Measurements from ENCODE around the gene LCN12. TPM values are rescaled to one million over a fixed set of nuclear protein-coding genes. Genes with fewer than 3 reads are reported as not detected.

LCN12 gene
- total RNA-seq, 1 experiment from 2014 or later, result 0.55 TPM

GRCh38 chr9:136981588-136982231 is 29.6 kb downstream of the LCN12 start:
- Histone ChIP-seq H3K4me3 (ENCODE audit: low read length) (no peak overlapping the region), H4K20me1 (ENCODE audit: low read length) (no peaks in the 10 kb centered on the region)

GRCh38 chr9:136982232-136983051 is 30.4 kb downstream of the LCN12 start, which contains the start of gene LCNL1:
Gene LCNL1, plus strand, starts transcription at chr9:136982993. Its CDS starts 594 bp downstream, at chr9:136983587.
- Histone ChIP-seq H3K36me3 (ENCODE audit: low read depth, low read length) (no peaks in the 10 kb centered on the region), H3K9ac (ENCODE audit: low read length) (no peak within 1 kb of the TSS), H3K9me2 (replicated peaks; ENCODE audit: low read length) (no peaks in the 10 kb centered on the region), H3K27ac (ENCODE audit: low read length) (no peak within 1 kb of the TSS), H3K4me1 (ENCODE audit: insufficient read depth, low read length) (no peaks in the 10 kb centered on the region), H3K27me3 (ENCODE audit: low read length) (no peaks in the 10 kb centered on the region), H2AFZ (ENCODE audit: low read length) (no peak within 1 kb of the TSS), H3K4me2 (ENCODE audit: low read length) (no peak within 1 kb of the TSS), H3F3A (ENCODE audit: low read length, unreplicated experiment) (no peaks in the 10 kb centered on the region), H3K79me2 (ENCODE audit: low read length) (no peaks in the 10 kb centered on the region), H3K4me3 (ENCODE audit: low read length) (no peak within 1 kb of the TSS), H3K9me3 (ENCODE audit: low read length) (no peaks in the 10 kb centered on the region), H4K20me1 (ENCODE audit: low read length) (no peaks in the 10 kb centered on the region)
- no peak for TF ChIP-seq EZH2 (IDR thresholded peaks at IDR 0.05; ENCODE audit: low read length, unreplicated experiment)
- no peak for TF ChIP-seq EZH2phosphoT487 (IDR thresholded peaks at IDR 0.05; ENCODE audit: borderline replicate concordance, low read length)
- TF ChIP-seq, protein P1, sequence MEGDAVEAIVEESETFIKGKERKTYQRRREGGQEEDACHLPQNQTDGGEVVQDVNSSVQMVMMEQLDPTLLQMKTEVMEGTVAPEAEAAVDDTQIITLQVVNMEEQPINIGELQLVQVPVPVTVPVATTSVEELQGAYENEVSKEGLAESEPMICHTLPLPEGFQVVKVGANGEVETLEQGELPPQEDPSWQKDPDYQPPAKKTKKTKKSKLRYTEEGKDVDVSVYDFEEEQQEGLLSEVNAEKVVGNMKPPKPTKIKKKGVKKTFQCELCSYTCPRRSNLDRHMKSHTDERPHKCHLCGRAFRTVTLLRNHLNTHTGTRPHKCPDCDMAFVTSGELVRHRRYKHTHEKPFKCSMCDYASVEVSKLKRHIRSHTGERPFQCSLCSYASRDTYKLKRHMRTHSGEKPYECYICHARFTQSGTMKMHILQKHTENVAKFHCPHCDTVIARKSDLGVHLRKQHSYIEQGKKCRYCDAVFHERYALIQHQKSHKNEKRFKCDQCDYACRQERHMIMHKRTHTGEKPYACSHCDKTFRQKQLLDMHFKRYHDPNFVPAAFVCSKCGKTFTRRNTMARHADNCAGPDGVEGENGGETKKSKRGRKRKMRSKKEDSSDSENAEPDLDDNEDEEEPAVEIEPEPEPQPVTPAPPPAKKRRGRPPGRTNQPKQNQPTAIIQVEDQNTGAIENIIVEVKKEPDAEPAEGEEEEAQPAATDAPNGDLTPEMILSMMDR (conservative IDR thresholded peaks at IDR 0.05; ENCODE audit: low read depth, low read length), result no peak
- BruUV-seq (replicated peaks), result no TSS peak
- ChIA-PET CTCF (no interaction called here), POLR2A (ENCODE audit: unreplicated experiment) (no interaction called here)
- ATAC-seq (no peak), DNase-seq (no peak)
- intact Hi-C loops (cut with micrococcal nuclease), result no loop called here

More at GRCh38 chr9:136981588-136982231, 29.6 kb downstream of the LCN12 start:
- H3K27ac ChIP-seq (ENCODE audit: low read length), result no peak overlapping the region
- intact Hi-C loops (cut with micrococcal nuclease), result no loop called here
- H3K4me2 ChIP-seq (ENCODE audit: low read length), result no peak overlapping the region
- no peak overlapping the region for H3K9ac ChIP-seq (ENCODE audit: low read length)
- ChIA-PET CTCF (no interaction called here), POLR2A (ENCODE audit: unreplicated experiment) (no interaction called here)
- H3K36me3 ChIP-seq (ENCODE audit: low read depth, low read length), result no peaks in the 10 kb centered on the region
- ATAC-seq, result no peak
- no peaks in the 10 kb centered on the region for H3K4me1 ChIP-seq (ENCODE audit: insufficient read depth, low read length)
- no peaks in the 10 kb centered on the region for H3K9me3 ChIP-seq (ENCODE audit: low read length)
- BruUV-seq (replicated peaks), result no TSS peak
- no peaks in the 10 kb centered on the region for H3F3A ChIP-seq (ENCODE audit: low read length, unreplicated experiment)
- H3K27me3 ChIP-seq (ENCODE audit: low read length), result no peaks in the 10 kb centered on the region
- no peak for TF ChIP-seq EZH2 (IDR thresholded peaks at IDR 0.05; ENCODE audit: low read length, unreplicated experiment)
- no peak for TF ChIP-seq EZH2phosphoT487 (IDR thresholded peaks at IDR 0.05; ENCODE audit: borderline replicate concordance, low read length)
- TF ChIP-seq, protein P1 (conservative IDR thresholded peaks at IDR 0.05; ENCODE audit: low read depth, low read length), result no peak
- no peak overlapping the region for H2AFZ ChIP-seq (ENCODE audit: low read length)
- H3K79me2 ChIP-seq (ENCODE audit: low read length), result no peaks in the 10 kb centered on the region
- no peak for DNase-seq
- no peaks in the 10 kb centered on the region for H3K9me2 ChIP-seq (replicated peaks; ENCODE audit: low read length)

GRCh38 chr9:136983167-136983566 is 31.1 kb downstream of the LCN12 start:
- H3K4me2 ChIP-seq (ENCODE audit: low read length), result no peak overlapping the region
- intact Hi-C loops (cut with micrococcal nuclease), result no loop called here
- POLR2A ChIA-PET (ENCODE audit: unreplicated experiment), result no interaction called here
- no peak overlapping the region for H2AFZ ChIP-seq (ENCODE audit: low read length)
- no peaks in the 10 kb centered on the region for H3K27me3 ChIP-seq (ENCODE audit: low read length)
- H3K79me2 ChIP-seq (ENCODE audit: low read length), result no peaks in the 10 kb centered on the region
- H3K4me3 ChIP-seq (ENCODE audit: low read length), result no peak overlapping the region
- DNase-seq (no peak), ATAC-seq (no peak)
- no peak overlapping the region for H3K9ac ChIP-seq (ENCODE audit: low read length)
- H3K9me3 ChIP-seq (ENCODE audit: low read length), result no peaks in the 10 kb centered on the region
- H3K9me2 ChIP-seq (replicated peaks; ENCODE audit: low read length), result no peaks in the 10 kb centered on the region
- H3K27ac ChIP-seq (ENCODE audit: low read length), result no peak overlapping the region
- TF ChIP-seq, protein P1 (conservative IDR thresholded peaks at IDR 0.05; ENCODE audit: low read depth, low read length), result no peak
- no peak for TF ChIP-seq EZH2phosphoT487 (IDR thresholded peaks at IDR 0.05; ENCODE audit: borderline replicate concordance, low read length)
- no peak for TF ChIP-seq EZH2 (IDR thresholded peaks at IDR 0.05; ENCODE audit: low read length, unreplicated experiment)
- no TSS peak for BruUV-seq (replicated peaks)
- no peaks in the 10 kb centered on the region for H3K36me3 ChIP-seq (ENCODE audit: low read depth, low read length)
- no peaks in the 10 kb centered on the region for H4K20me1 ChIP-seq (ENCODE audit: low read length)
- H3K4me1 ChIP-seq (ENCODE audit: insufficient read depth, low read length), result no peaks in the 10 kb centered on the region
- CTCF ChIA-PET, result no interaction called here
- no peaks in the 10 kb centered on the region for H3F3A ChIP-seq (ENCODE audit: low read length, unreplicated experiment)

Data from PC-3 (cell line).